ENCODE measurements around the gene INTS4.
"Not testable (repeated sequence)": the region's sequence is repeated elsewhere in the genome, so short reads cannot be mapped to it uniquely, and the experiment has no call there.

INTS4 gene

GRCh38 chr11:77994434-77995362 lies at the start of gene INTS4:
Gene INTS4 (minus strand): TSS chr11:77994668. CDS start chr11:77994643, 25 bp downstream.
- Mint-ChIP-seq H3K4me3 (peak within 1 kb of the TSS; percentile 93), H3K27me3 (no peaks in the 10 kb centered on the region), H3K36me3 (ENCODE audit: low read depth) (no peaks in the 10 kb centered on the region), H3K9me3 (no peaks in the 10 kb centered on the region), H3K27ac (peak within 1 kb of the TSS; percentile 97), H3K4me1 (peaks cover 24% of the 10 kb centered on the region)
- DNase-seq (peak; percentile 96), ATAC-seq (peak; percentile 100)

DNA sequence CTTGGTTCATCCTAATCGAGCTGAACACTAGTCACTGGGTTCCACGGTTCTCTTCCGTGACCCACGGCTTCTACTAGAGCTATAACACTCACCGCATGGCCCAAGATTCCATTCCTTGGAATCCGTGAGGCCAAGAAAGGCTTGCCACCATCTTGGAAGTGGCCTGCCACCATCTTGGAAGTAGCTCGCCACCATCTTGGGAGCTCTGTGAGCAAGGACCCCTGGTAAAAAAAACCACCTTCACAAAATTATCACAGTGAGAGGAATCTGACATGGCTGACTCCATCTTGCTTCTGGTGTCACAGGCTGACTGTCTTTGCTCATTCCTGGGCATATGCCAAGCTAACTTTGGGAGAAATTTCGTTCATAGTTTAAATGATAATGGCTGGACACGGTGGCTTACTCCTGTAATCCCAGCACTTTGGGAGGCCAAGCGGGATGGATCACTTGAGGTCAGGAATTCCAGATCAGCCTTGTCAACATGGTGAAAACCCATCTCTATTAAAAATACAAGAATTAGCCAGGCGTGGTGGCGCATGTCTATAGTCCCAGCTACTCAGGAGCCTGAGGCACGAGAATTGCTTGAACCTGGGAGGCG lies 47.5 kb upstream of the INTS4 start:
- no peak overlapping the region for H3K4me3 Mint-ChIP-seq
- H3K27ac Mint-ChIP-seq, result no peak overlapping the region
- DNase-seq, result no peak
- no peaks in the 10 kb centered on the region for H3K9me3 Mint-ChIP-seq
- H3K27me3 Mint-ChIP-seq, result no peaks in the 10 kb centered on the region
- peaks cover 25% of the 10 kb centered on the region for H3K4me1 Mint-ChIP-seq
- H3K36me3 Mint-ChIP-seq (ENCODE audit: low read depth), result no peaks in the 10 kb centered on the region
- no peak for ATAC-seq

DNA sequence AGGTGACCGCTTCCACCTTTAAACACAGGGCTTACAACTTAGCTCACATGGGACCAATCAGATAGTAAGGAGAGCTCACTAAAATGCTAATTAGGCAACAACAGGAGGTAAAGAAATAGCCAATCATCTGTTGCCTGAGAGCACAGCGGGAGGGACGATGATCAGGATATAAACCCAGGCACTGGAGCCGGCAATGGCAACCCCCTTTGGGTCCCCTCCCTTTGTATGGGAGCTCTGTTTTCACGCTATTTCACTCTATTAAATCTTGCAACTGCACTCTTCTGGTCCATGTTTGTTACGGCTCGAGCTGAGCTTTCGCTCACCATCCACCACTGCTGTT lies 46.9 kb upstream of the INTS4 start:
- H3K4me1 Mint-ChIP-seq, result peaks cover 25% of the 10 kb centered on the region
- not testable (repeated sequence) for H3K36me3 Mint-ChIP-seq (ENCODE audit: low read depth); H3K9me3 Mint-ChIP-seq; H3K4me3 Mint-ChIP-seq; H3K27ac Mint-ChIP-seq; DNase-seq; ATAC-seq; H3K27me3 Mint-ChIP-seq

GRCh38 chr11:78040691-78041379 lies 46.4 kb upstream of the INTS4 start:
- H3K4me3 Mint-ChIP-seq, result no peak overlapping the region
- DNase-seq, result peak; percentile 9
- ATAC-seq, result no peak
- H3K27me3 Mint-ChIP-seq, result no peaks in the 10 kb centered on the region
- H3K9me3 Mint-ChIP-seq, result no peaks in the 10 kb centered on the region
- peaks cover 22% of the 10 kb centered on the region for H3K4me1 Mint-ChIP-seq
- no peak overlapping the region for H3K27ac Mint-ChIP-seq
- no peaks in the 10 kb centered on the region for H3K36me3 Mint-ChIP-seq (ENCODE audit: low read depth)

DNA sequence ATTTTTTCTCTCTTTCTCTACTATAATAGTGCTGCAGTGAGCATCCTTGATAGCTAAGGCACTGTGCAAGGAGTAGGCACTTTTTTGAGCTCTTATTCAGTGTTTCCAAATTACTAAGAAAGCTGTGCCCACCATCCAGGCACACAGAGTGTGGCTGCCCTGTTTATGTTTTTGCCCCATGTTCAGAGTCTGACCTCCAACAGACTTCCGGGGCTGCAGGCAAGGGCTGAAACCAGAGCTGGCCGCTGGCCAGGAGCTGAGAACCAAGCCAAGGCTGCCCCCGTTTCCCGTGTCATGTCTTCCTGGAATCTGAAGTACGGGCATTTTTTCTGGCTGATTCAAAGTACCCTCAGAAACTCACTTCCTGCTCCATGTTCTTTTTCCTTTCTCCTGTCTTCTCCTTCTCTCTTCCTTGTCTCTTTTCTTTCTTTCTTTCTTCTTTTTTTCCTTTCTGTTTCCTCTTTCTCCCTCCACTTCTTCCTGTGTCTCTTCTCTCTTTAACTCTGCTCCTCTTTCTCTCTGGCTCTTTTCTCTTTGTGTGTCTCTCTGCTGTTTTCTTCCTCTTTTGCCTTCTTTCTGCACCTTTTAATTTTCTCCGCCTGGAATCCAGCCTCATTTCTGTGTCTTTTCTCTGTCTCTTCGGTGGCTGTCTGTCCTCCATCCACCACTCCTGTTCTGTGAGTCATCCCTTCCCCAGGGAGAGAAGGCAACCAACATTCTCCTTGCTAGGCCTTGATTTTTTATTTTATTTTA lies 45.6 kb upstream of the INTS4 start:
- Mint-ChIP-seq H3K27me3 (no peaks in the 10 kb centered on the region), H3K4me1 (peaks cover 19% of the 10 kb centered on the region), H3K9me3 (no peaks in the 10 kb centered on the region), H3K36me3 (ENCODE audit: low read depth) (no peaks in the 10 kb centered on the region), H3K27ac (peak overlapping the region; percentile 96), H3K4me3 (peak overlapping the region; percentile 60)
- DNase-seq (peak; percentile 49), ATAC-seq (peak; percentile 87)

DNA sequence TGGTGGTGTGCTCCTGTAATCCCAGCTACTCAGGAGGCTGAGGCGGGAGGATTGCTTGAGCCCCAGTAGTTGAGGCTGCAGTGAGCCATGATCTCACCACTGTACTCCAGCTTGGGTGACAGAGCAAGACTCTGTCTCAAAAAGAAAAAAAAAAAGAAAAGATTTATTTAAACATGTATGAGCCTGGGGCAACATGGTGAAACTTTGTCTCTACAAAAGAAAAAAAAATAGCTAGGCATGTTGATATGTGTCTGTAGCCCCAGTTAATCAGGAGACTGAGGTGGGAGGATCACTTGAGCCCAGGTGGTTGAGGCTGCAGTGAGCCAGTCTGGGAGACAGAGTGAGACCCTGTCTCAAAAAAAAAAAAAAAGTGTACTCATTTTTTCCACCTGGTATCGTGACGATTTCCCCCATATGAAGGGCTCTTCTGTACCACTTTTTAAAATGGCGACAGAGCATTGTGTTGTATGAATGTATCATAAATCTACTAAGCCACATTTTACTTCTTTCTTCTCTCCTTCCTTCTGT lies 45.0 kb upstream of the INTS4 start:
- Mint-ChIP-seq H3K4me1 (peaks cover 19% of the 10 kb centered on the region), H3K4me3 (peak overlapping the region; percentile 60), H3K9me3 (no peaks in the 10 kb centered on the region), H3K36me3 (ENCODE audit: low read depth) (no peaks in the 10 kb centered on the region), H3K27me3 (no peaks in the 10 kb centered on the region), H3K27ac (peak overlapping the region; percentile 96)
- ATAC-seq (peak; percentile 56), DNase-seq (no peak)

- DNase-seq (no peak), ATAC-seq (no peak)
- Mint-ChIP-seq H3K4me3 (no peak overlapping the region), H3K36me3 (ENCODE audit: low read depth) (no peaks in the 10 kb centered on the region), H3K9me3 (no peaks in the 10 kb centered on the region), H3K27ac (no peak overlapping the region), H3K27me3 (no peaks in the 10 kb centered on the region), H3K4me1 (peaks cover 19% of the 10 kb centered on the region)
Measured at GRCh38 chr11:78038697-78039313, 44.3 kb upstream of the INTS4 start.

DNA sequence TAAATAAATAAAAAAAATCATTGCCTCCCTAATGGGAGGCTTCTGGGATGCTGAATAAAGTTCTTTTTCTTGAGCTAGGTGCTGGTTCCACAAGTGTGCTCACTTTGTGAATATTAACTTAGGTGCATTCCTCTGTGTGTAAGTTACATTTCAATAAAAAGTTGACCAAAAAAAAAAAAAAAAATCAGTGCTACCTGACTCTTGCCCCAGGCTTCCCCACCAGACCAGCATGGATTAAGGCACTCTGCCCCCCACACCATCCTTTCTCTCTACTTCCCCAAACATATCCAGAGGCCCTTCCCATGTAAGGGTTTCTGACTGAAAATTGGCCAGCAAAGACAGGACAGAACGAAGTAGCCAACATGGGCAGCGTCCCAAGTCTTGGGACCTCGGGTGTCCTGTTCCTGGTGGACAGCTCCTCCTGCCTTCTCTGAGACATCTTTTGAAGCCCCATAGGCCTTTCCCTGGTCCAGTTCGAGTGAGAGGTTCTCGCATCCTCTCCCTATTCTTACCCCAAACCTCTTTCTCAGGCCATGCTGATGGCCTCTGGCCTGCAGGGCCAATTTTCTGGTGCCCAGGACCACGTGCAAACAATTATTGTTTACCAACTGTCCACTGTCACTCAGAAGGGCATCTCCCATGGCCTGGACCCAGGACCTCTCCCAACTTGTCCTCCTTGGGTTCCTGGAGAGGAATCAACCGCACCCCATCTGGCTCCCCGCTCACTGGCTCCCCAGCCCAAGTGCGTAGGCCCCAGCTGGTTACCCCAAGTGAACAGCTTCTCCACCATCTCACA lies 43.6 kb upstream of the INTS4 start:
- H3K27ac Mint-ChIP-seq, result no peak overlapping the region

GRCh38 chr11:78037056-78037455 lies 42.6 kb upstream of the INTS4 start:
- no peak for DNase-seq
- no peak for ATAC-seq
- no peaks in the 10 kb centered on the region for H3K36me3 Mint-ChIP-seq (ENCODE audit: low read depth)
- H3K27me3 Mint-ChIP-seq, result no peaks in the 10 kb centered on the region
- H3K27ac Mint-ChIP-seq, result no peak overlapping the region
- no peaks in the 10 kb centered on the region for H3K9me3 Mint-ChIP-seq
- H3K4me3 Mint-ChIP-seq, result no peak overlapping the region
- H3K4me1 Mint-ChIP-seq, result peaks cover 19% of the 10 kb centered on the region

More for the DNA sequence above, 43.6 kb upstream of the INTS4 start:
- no peaks in the 10 kb centered on the region for H3K27me3 Mint-ChIP-seq
- no peak for DNase-seq
- H3K9me3 Mint-ChIP-seq, result no peaks in the 10 kb centered on the region
- no peak for ATAC-seq
- no peaks in the 10 kb centered on the region for H3K36me3 Mint-ChIP-seq (ENCODE audit: low read depth)
- no peak overlapping the region for H3K4me3 Mint-ChIP-seq
- H3K4me1 Mint-ChIP-seq, result peaks cover 19% of the 10 kb centered on the region

DNA sequence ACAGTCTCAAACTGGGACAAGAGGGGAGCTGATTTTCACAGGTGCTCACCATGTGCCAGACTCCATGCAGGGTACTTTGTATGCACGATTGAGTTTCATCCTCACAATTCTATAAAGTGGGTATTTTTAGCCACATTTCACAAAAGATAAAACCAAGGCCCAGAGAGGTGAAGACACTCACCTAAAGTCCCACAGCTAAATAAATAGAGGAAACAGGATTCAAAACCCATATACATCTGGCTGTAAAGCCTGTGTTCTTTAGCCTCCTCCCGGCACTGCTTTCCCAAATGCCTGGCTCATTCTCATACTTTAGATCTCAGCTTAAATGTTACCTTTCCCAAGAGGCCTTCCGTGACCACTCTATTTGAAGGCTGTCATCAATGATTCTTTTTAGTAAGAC lies 41.8 kb upstream of the INTS4 start:
- Mint-ChIP-seq H3K4me1 (peaks cover 17% of the 10 kb centered on the region), H3K27ac (no peak overlapping the region), H3K27me3 (no peaks in the 10 kb centered on the region), H3K9me3 (no peaks in the 10 kb centered on the region), H3K4me3 (no peak overlapping the region), H3K36me3 (ENCODE audit: low read depth) (no peaks in the 10 kb centered on the region)
- ATAC-seq (no peak), DNase-seq (no peak)

- Mint-ChIP-seq H3K36me3 (ENCODE audit: low read depth) (no peaks in the 10 kb centered on the region), H3K27ac (no peak overlapping the region), H3K9me3 (no peaks in the 10 kb centered on the region), H3K4me1 (peaks cover 3% of the 10 kb centered on the region), H3K4me3 (no peak overlapping the region), H3K27me3 (no peaks in the 10 kb centered on the region)
- ATAC-seq (no peak), DNase-seq (no peak)
Measured at GRCh38 chr11:78034623-78035022, 40.2 kb upstream of the INTS4 start.

- H3K4me1 Mint-ChIP-seq, result no peaks in the 10 kb centered on the region
- no peak overlapping the region for H3K27ac Mint-ChIP-seq
- no peaks in the 10 kb centered on the region for H3K27me3 Mint-ChIP-seq
- H3K9me3 Mint-ChIP-seq, result no peaks in the 10 kb centered on the region
- H3K4me3 Mint-ChIP-seq, result no peak overlapping the region
- DNase-seq, result no peak
- no peak for ATAC-seq
- H3K36me3 Mint-ChIP-seq (ENCODE audit: low read depth), result no peaks in the 10 kb centered on the region
Measured at GRCh38 chr11:78033040-78033439, 38.6 kb upstream of the INTS4 start.

DNA sequence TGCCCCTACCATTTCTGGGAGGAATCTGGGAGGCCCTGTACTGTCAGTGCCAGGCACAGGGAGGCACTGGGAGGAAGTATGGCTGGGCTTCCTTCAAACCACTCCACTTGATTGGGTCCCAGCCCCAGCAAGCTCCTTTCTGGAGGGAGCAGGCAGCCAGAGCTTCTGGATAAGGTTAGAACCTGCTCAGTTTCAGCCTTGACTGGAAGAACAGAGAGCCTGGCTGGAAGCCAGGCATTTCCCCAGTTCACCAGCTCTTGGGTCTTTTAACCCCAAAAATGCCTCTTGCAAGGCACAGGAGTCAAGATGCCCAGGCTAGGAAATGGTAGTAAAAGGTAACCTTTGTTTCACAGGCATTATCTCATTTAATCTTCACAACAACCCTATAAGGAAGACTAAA lies 37.6 kb upstream of the INTS4 start:
- Mint-ChIP-seq H3K36me3 (ENCODE audit: low read depth) (no peaks in the 10 kb centered on the region), H3K4me3 (no peak overlapping the region), H3K27ac (no peak overlapping the region), H3K4me1 (no peaks in the 10 kb centered on the region), H3K9me3 (no peaks in the 10 kb centered on the region), H3K27me3 (no peaks in the 10 kb centered on the region)
- ATAC-seq (no peak), DNase-seq (no peak)

Measured in activated naive CD8-positive, alpha-beta T cell treated with anti-CD3 and anti-CD28 coated beads, Interleukin-2, amount 50 U/mL, for 24 hours (primary cell).